GM19467 (cell line): ENCODE measurements around the gene TPSD1.
"Not testable (repeated sequence)": the region's sequence is repeated elsewhere in the genome, so short reads cannot be mapped to it uniquely, and the experiment has no call there.

Experiments
- ATAC-seq: cut with Tn5 transposase; IDR thresholded peaks from one replicate; pipeline ENCODE4 v1.9.1; 2021; ENCODE audit warnings: mild to moderate bottlenecking, moderate library complexity; ENCODE audit not compliant: unreplicated experiment

The TPSD1 gene

GRCh38 chr16:1220841-1221627 lies 34.8 kb upstream of the TPSD1 start:
- ATAC-seq, result no peak

- ATAC-seq, result no peak
These were observed 34.0 kb upstream of the TPSD1 start for GRCh38 chr16:1221628-1222552.

- ATAC-seq, result no peak
These were observed 33.1 kb upstream of the TPSD1 start for GRCh38 chr16:1222553-1223354.

- ATAC-seq, result no peak
These were observed 32.3 kb upstream of the TPSD1 start for GRCh38 chr16:1223355-1224214.

GRCh38 chr16:1224558-1224957 lies 31.3 kb upstream of the TPSD1 start:
- no peak for ATAC-seq

GRCh38 chr16:1225051-1225451 lies 30.8 kb upstream of the TPSD1 start, which contains the start of gene TPSG1:
Gene TPSG1, minus strand, starts transcription at chr16:1225268. Its CDS starts 16 bp downstream, at chr16:1225252.
- no peak for ATAC-seq

GRCh38 chr16:1225728-1226311 lies 30.0 kb upstream of the TPSD1 start:
- ATAC-seq, result not testable (repeated sequence)

GRCh38 chr16:1226692-1227091 lies 29.2 kb upstream of the TPSD1 start:
- ATAC-seq, result not testable (repeated sequence)

GRCh38 chr16:1228227-1228626 lies 27.6 kb upstream of the TPSD1 start:
- ATAC-seq, result not testable (repeated sequence)

- ATAC-seq, result not testable (repeated sequence)
These were observed 26.4 kb upstream of the TPSD1 start for GRCh38 chr16:1229476-1229875.

- not testable (repeated sequence) for ATAC-seq
These were observed 25.8 kb upstream of the TPSD1 start, which contains the start of gene TPSB2 for GRCh38 chr16:1230084-1230470. Gene TPSB2, minus strand, starts transcription at chr16:1230184. Its CDS starts 233 bp downstream, at chr16:1229951.

- not testable (repeated sequence) for ATAC-seq
These were observed 25.2 kb upstream of the TPSD1 start for GRCh38 chr16:1230471-1231212.

- not testable (repeated sequence) for ATAC-seq
These were observed 24.6 kb upstream of the TPSD1 start for GRCh38 chr16:1231301-1231700.

- ATAC-seq, result not testable (repeated sequence)
These were observed 23.7 kb upstream of the TPSD1 start for GRCh38 chr16:1232049-1232748.

- ATAC-seq, result not testable (repeated sequence)
These were observed 19.2 kb upstream of the TPSD1 start for GRCh38 chr16:1236659-1237058.

- no peak for ATAC-seq
These were observed 17.9 kb upstream of the TPSD1 start for GRCh38 chr16:1237990-1238389.

- not testable (repeated sequence) for ATAC-seq
These were observed 17.0 kb upstream of the TPSD1 start for GRCh38 chr16:1238909-1239308.

- not testable (repeated sequence) for ATAC-seq
These were observed 16.3 kb upstream of the TPSD1 start for GRCh38 chr16:1239575-1239974.
